Karpas-422 (cell line): ENCODE data around the gene AK9. TPM values are rescaled to one million over a fixed set of nuclear protein-coding genes. Genes with fewer than 3 reads are reported as not detected.
A peak's percentile ranks its signal among the peaks of the same experiment; 100 is the strongest.

ENCODE experiments used
- DNase-seq: peaks from one replicate; pipeline ENCODE4 v3.0.0-alpha.2; 2015
- H2AFZ ChIP-seq: fragments of 200-600 bp; sonication (generic); 2 replicates; pipeline ENCODE4 v1.6.1; 2014; ENCODE audit warnings: antibody characterized with exemption, low read length, mixed read lengths
- H3K27ac ChIP-seq: fragments of 200-600 bp; sonication (generic); 2 replicates; pipeline ENCODE4 v1.5.1; 2014; ENCODE audit warnings: mild to moderate bottlenecking, low read length, moderate library complexity
- H3K27me3 ChIP-seq: fragments of 200-600 bp; sonication (generic); 2 replicates; pipeline ENCODE4 v1.6.1; 2014; ENCODE audit warnings: low read length, mixed read lengths
- H3K36me3 ChIP-seq: fragments of 200-600 bp; sonication (generic); 2 replicates; pipeline ENCODE4 v1.6.1; 2014; ENCODE audit warnings: low read length, mixed read lengths; ENCODE audit not compliant: insufficient read depth
- H3K4me1 ChIP-seq: fragments of 200-600 bp; sonication (generic); 2 replicates; pipeline ENCODE4 v1.6.1; 2014; ENCODE audit warnings: mild to moderate bottlenecking, low read length, mixed read lengths
- H3K4me2 ChIP-seq: fragments of 200-600 bp; sonication (generic); 2 replicates; pipeline ENCODE4 v1.6.1; 2014; ENCODE audit warnings: low read length, low read depth, mild to moderate bottlenecking; ENCODE audit not compliant: poor library complexity, severe bottlenecking
- H3K4me3 ChIP-seq: fragments of 200-600 bp; sonication (generic); 2 replicates; pipeline ENCODE4 v1.5.1; 2014; ENCODE audit warnings: mild to moderate bottlenecking, antibody characterized with exemption, low read length, mixed read lengths
- H3K79me2 ChIP-seq: fragments of 200-600 bp; sonication (generic); 2 replicates; pipeline ENCODE4 v1.6.1; 2014; ENCODE audit warnings: mild to moderate bottlenecking, low read length, mixed read lengths
- H3K9ac ChIP-seq: fragments of 200-600 bp; sonication (generic); 2 replicates; pipeline ENCODE4 v1.6.0; 2014; ENCODE audit warnings: low read length
- H3K9me2 ChIP-seq: fragments of 200-600 bp; sonication (generic), shearing (Covaris generic); replicated peaks from 2 replicates; pipeline ENCODE4 v1.6.0; 2014; ENCODE audit warnings: mild to moderate bottlenecking, low read length, moderate library complexity; ENCODE audit not compliant: insufficient read depth
- H3K9me3 ChIP-seq: fragments of 300-700, 200-600 bp; sonication (generic); 2 replicates; pipeline ENCODE4 v1.6.1; 2014; ENCODE audit warnings: low read length, mixed read lengths
- H4K20me1 ChIP-seq: fragments of 200-600 bp; sonication (generic); 2 replicates; pipeline ENCODE4 v1.6.1; 2014; ENCODE audit warnings: mild to moderate bottlenecking, antibody characterized with exemption, low read length, low read depth; ENCODE audit not compliant: insufficient read depth
- total RNA-seq: library from RNA; depleted of rRNA; stranded (reverse); fragments of >200 nt; shearing (Covaris generic); gene quantifications from 2 replicates; pipeline ENCODE4 v1.2.3, GENCODE V29; 2014; ENCODE audit warnings: low replicate concordance

Gene AK9
- total RNA-seq, 1 experiment from 2014 or later = 2.9 TPM

- H3K4me3 ChIP-seq = peak overlapping the region; percentile 2; the same call in 1 of the 2 replicates
- peaks cover 21% of the 10 kb centered on the region; the same call in 1 of the 2 replicates for H3K36me3 ChIP-seq
- H3K4me1 ChIP-seq = peaks cover 43% of the 10 kb centered on the region
- H3K79me2 ChIP-seq = peaks cover 80% of the 10 kb centered on the region
- H4K20me1 ChIP-seq = peaks cover 12% of the 10 kb centered on the region; the same call in 1 of the 2 replicates
- no peaks in the 10 kb centered on the region for H3K27me3 ChIP-seq
- H3K27ac ChIP-seq = no peak overlapping the region
- DNase-seq = no peak
- H2AFZ ChIP-seq = no peak overlapping the region
- no peaks in the 10 kb centered on the region for H3K9me3 ChIP-seq
- no peak overlapping the region for H3K9ac ChIP-seq
- no peaks in the 10 kb centered on the region for H3K9me2 ChIP-seq
- peak overlapping the region; percentile 27 for H3K4me2 ChIP-seq
These were observed 212.0 kb downstream of the AK9 start for GRCh38 chr6:109478841-109479624.

- peaks cover 12% of the 10 kb centered on the region; the same call in 1 of the 2 replicates for H4K20me1 ChIP-seq
- peaks cover 28% of the 10 kb centered on the region; the same call in 1 of the 2 replicates for H3K36me3 ChIP-seq
- DNase-seq = no peak
- H3K4me1 ChIP-seq = peaks cover 45% of the 10 kb centered on the region
- no peak overlapping the region for H3K27ac ChIP-seq
- H3K4me3 ChIP-seq = no peak overlapping the region
- H3K4me2 ChIP-seq = peak overlapping the region; percentile 27
- no peak overlapping the region for H3K9ac ChIP-seq
- peaks cover 87% of the 10 kb centered on the region for H3K79me2 ChIP-seq
- H3K9me2 ChIP-seq = no peaks in the 10 kb centered on the region
- H3K9me3 ChIP-seq = no peaks in the 10 kb centered on the region
- no peaks in the 10 kb centered on the region for H3K27me3 ChIP-seq
- H2AFZ ChIP-seq = no peak overlapping the region
These were observed 212.7 kb downstream of the AK9 start for GRCh38 chr6:109478222-109478805.

- peaks cover 12% of the 10 kb centered on the region; the same call in 1 of the 2 replicates for H4K20me1 ChIP-seq
- DNase-seq = no peak
- no peaks in the 10 kb centered on the region for H3K9me3 ChIP-seq
- peaks cover 91% of the 10 kb centered on the region for H3K79me2 ChIP-seq
- no peak overlapping the region for H3K4me3 ChIP-seq
- no peak overlapping the region for H3K27ac ChIP-seq
- no peak overlapping the region for H3K9ac ChIP-seq
- no peaks in the 10 kb centered on the region for H3K27me3 ChIP-seq
- H3K4me2 ChIP-seq = no peak overlapping the region
- peaks cover 51% of the 10 kb centered on the region for H3K4me1 ChIP-seq
- no peak overlapping the region for H2AFZ ChIP-seq
- H3K36me3 ChIP-seq = peaks cover 32% of the 10 kb centered on the region; the same call in 1 of the 2 replicates
- no peaks in the 10 kb centered on the region for H3K9me2 ChIP-seq
These were observed 213.3 kb downstream of the AK9 start for GRCh38 chr6:109477725-109478124.

GRCh38 chr6:109477184-109477583, 213.8 kb downstream of the AK9 start:
- Histone ChIP-seq H3K4me1 (peaks cover 56% of the 10 kb centered on the region), H3K27me3 (no peaks in the 10 kb centered on the region), H3K36me3 (peaks cover 35% of the 10 kb centered on the region; the same call in 1 of the 2 replicates), H3K79me2 (peaks cover 91% of the 10 kb centered on the region), H2AFZ (no peak overlapping the region), H3K4me2 (no peak overlapping the region), H3K27ac (no peak overlapping the region), H3K9me3 (no peaks in the 10 kb centered on the region), H3K9ac (no peak overlapping the region), H3K4me3 (no peak overlapping the region), H3K9me2 (no peaks in the 10 kb centered on the region), H4K20me1 (peaks cover 12% of the 10 kb centered on the region; the same call in 1 of the 2 replicates)
- DNase-seq = no peak

GRCh38 chr6:109475625-109476024, 215.4 kb downstream of the AK9 start:
- no peaks in the 10 kb centered on the region for H3K9me2 ChIP-seq
- H3K4me1 ChIP-seq = peaks cover 46% of the 10 kb centered on the region
- peaks cover 91% of the 10 kb centered on the region for H3K79me2 ChIP-seq
- H4K20me1 ChIP-seq = peaks cover 19% of the 10 kb centered on the region
- no peak overlapping the region for H2AFZ ChIP-seq
- DNase-seq = no peak
- no peaks in the 10 kb centered on the region for H3K27me3 ChIP-seq
- H3K4me2 ChIP-seq = no peak overlapping the region
- H3K4me3 ChIP-seq = no peak overlapping the region
- H3K9ac ChIP-seq = no peak overlapping the region
- H3K9me3 ChIP-seq = no peaks in the 10 kb centered on the region
- no peak overlapping the region for H3K27ac ChIP-seq
- peaks cover 41% of the 10 kb centered on the region for H3K36me3 ChIP-seq

- Histone ChIP-seq H3K27ac (no peak overlapping the region), H3K27me3 (no peaks in the 10 kb centered on the region), H3K4me2 (no peak overlapping the region), H3K36me3 (peaks cover 44% of the 10 kb centered on the region), H3K79me2 (peaks cover 91% of the 10 kb centered on the region), H4K20me1 (peaks cover 19% of the 10 kb centered on the region), H3K9ac (no peak overlapping the region), H3K9me3 (no peaks in the 10 kb centered on the region), H2AFZ (no peak overlapping the region), H3K4me1 (peaks cover 39% of the 10 kb centered on the region), H3K9me2 (no peaks in the 10 kb centered on the region), H3K4me3 (no peak overlapping the region)
- DNase-seq = no peak
These were observed 216.0 kb downstream of the AK9 start for GRCh38 chr6:109474995-109475394.

GRCh38 chr6:109473120-109473519, 217.9 kb downstream of the AK9 start:
- no peaks in the 10 kb centered on the region for H3K9me2 ChIP-seq
- peak overlapping the region; percentile 46 for H3K4me2 ChIP-seq
- peak overlapping the region; percentile 31; the same call in 1 of the 2 replicates for H3K9ac ChIP-seq
- H3K79me2 ChIP-seq = peaks cover 91% of the 10 kb centered on the region
- H2AFZ ChIP-seq = no peak overlapping the region
- no peak for DNase-seq
- H3K4me3 ChIP-seq = no peak overlapping the region
- H3K4me1 ChIP-seq = peaks cover 28% of the 10 kb centered on the region
- peak overlapping the region; percentile 46; the same call in 1 of the 2 replicates for H3K27ac ChIP-seq
- H3K27me3 ChIP-seq = no peaks in the 10 kb centered on the region
- H3K9me3 ChIP-seq = no peaks in the 10 kb centered on the region
- H3K36me3 ChIP-seq = peaks cover 58% of the 10 kb centered on the region
- H4K20me1 ChIP-seq = peaks cover 16% of the 10 kb centered on the region
